Hepatic stellate cell (primary cell): ENCODE data around the gene SPDEF.
A peak's percentile ranks its signal among the peaks of the same experiment; 100 is the strongest.

Experiments
- DNase-seq: peaks from one replicate; pipeline ENCODE4 v3.0.0; 2011; ENCODE audit warnings: low spot score

SPDEF gene

GRCh38 chr6:34563513-34563870 is 7.4 kb upstream of the SPDEF start:
- no peak for DNase-seq

DNA sequence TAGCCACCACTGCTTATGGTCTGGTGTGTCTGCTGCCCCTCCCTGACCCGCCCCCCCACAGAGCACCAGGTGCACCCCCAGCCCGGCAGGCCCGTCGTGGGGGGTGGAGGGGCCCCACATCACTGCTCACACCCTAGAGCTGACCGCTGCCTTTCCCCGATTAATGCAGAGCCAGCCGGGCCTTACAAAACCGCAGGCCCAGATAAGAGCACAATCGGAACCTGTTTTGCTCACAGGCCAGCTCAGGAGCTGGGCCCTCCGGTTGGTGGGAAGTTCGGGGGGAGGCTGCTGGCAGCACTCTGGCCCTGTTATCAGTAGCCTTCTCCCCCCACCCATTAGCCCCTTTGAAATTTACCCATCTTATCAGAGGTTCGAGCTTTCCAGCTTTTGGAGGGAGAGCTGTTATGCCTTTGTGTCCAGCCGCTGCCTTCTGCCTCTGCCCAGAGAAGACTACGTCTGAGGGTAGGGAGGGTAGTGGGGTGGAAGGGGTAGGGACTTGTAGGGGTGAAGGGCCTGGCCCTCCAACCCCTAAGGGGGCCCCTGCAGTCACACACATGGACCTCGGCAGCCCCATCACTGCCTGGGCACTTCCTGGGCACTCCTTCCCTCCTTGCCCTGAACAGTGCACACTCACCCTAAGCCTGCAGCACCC is 6.9 kb upstream of the SPDEF start:
- no peak for DNase-seq

GRCh38 chr6:34562350-34562749 is 6.2 kb upstream of the SPDEF start:
- no peak for DNase-seq

- DNase-seq: no peak
Observed at GRCh38 chr6:34561227-34561530, 5.0 kb upstream of the SPDEF start.

DNA sequence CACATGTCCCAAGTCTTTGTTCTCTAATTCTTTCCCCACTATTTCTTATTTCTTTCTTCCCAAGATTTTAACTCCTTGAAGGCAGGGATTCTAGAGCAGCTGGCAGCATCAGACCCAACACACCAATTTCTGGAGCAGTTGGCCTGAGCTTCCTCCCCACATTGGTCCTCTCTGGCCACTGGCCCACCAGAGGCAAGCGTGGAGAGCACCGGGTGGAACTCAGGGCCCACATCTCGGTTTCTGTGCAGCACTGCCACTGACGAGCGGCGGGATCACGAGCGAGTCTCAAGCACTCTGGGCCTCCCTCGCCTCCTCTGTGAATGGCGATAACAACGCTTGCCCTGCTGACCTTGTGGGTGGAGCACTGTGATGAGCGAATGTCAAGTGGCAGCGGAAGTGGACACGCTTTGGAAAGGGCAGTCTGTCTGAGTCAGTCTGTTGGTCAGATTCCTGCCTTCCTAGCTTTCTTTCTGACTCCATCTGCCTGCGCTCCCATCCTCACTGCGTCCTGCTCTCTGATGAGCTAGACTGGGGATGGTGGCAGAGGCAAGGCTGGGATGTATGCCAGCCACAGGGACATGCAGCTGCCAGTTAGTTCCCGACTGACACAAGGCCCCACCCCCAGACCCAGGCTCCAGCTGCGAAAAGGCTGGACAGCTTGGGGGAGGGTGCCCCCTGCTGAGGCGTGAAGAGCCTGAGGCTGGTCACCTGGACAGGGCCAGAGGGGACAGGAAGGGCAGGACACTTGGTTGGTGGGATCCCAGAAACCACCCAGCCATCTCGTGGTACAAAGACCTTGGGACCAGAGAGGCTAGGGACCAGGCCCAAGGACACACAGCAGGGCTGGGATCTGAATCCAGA is 4.5 kb upstream of the SPDEF start:
- DNase-seq: peak; percentile 53

DNA sequence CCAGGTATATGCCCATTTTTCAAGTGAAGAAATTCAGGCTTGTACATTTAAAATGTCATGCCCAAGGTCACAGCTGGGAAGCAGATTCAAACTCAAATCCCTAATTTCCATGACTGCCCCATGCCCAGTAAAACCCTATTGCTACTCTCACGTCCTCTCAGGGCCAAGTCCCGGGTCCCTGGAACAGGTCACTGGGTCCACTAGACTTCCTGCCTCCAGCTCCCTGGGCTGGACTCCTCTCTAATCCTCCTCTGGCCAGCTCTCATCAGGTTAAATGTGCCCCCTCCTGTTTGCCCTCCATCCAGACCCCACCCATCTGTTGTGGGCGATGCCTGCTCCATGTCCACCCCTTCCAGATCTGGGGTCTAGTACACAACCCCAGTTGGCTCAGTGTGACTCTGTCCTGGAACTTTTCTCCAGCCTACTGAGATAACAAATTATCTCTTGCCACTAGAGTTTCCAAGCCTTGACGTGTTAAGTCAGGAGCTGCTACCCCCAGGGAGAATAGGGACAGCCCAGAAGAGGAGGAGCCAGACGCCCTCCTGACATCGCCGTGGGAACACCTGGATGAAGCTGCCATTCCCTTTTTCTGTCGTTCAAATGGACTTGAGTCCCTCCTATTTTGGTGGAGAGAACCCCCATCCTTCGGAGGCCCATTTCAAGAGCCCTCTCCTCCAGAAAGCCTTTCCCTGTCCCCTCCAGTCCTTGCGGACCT is 3.7 kb upstream of the SPDEF start:
- no peak for DNase-seq

GRCh38 chr6:34558172-34558714 is 2.1 kb upstream of the SPDEF start:
- DNase-seq: no peak

DNA sequence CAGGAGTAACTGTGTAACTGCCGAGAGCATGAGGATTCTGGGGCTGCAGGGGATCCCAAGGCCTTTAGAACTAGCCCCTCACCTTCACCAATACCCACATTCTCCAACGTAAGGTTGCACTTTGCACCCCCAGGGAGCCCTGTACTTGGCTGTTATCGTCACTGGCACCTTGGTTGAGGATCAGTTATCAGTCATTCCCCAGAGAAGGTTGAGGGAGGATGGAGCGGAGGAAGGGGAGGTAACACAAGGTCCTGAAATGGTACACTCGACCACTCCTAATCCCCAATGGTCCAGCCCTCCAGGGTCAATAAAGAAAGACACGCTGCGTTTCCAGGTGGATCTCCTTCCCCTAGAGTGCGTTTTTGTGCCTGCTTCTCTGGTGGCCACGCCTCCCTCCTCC is 1.1 kb upstream of the SPDEF start:
- DNase-seq: no peak

DNA sequence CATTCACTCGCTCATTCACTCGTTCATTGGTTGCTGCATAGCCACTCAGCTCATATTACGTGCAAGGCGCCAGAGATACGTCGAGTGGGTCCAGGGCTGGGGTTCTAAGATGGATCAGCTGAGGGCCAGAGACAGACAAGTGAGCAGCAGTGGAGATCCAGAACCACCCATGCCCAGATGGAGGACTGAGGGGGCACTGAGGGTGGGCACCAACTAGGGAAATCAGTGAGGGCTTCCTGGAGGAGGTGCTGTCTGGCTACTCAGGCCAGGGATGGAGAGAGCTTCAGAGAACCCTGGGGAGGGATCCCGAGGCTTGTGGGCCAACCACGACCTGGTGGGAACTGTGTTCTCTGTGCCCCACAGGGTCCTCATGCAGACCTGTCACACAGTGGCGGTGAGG is 364 bp upstream of the SPDEF start:
- no peak for DNase-seq

DNA sequence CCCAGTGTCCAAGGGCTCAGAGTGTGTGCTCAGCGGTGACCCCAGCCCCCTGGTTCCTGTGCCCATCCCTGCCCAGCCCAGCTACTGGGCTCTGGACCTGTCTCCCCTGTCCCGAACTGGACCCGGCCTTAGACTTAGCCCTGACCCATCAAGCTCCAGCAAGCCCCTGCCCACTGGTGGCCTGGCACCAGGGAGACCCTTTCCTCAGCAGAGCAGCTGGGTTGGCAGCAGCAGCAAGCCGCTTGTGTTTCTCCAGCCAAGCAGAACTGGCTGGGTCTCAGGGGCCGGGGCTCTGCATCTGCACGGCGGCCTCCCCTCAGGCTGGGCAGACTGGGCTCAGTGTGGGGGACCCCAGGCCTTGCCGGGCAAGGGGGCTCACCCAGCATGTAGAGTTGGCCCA is 801 bp downstream of the SPDEF start:
- no peak for DNase-seq

- DNase-seq: no peak
Observed at GRCh38 chr6:34555007-34555322, 1.2 kb downstream of the SPDEF start.

GRCh38 chr6:34554291-34555006 is 1.7 kb downstream of the SPDEF start:
- no peak for DNase-seq

GRCh38 chr6:34553750-34554149 is 2.4 kb downstream of the SPDEF start:
- DNase-seq: no peak

DNA sequence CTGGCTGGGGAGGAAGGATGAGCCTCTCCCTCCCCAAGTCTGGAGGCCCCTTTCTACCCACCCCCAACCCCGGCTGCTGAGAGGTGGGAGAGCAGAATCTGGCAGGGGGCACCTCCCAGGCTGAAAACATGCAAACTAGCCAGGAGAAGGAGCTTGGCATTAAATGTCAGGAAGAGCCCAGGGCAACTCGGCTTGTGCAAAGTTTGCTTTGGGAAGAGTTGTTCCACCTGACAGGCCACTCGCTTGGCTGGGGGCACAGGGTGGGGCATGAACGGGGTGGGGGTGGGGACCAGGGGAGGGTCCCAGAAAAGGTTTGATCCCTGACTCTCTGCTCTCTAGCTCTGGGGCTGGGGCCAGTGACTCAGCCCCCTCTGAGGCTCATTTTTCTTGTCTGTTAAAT is 3.0 kb downstream of the SPDEF start:
- no peak for DNase-seq

- no peak for DNase-seq
Observed at GRCh38 chr6:34552620-34553019, 3.5 kb downstream of the SPDEF start.

DNA sequence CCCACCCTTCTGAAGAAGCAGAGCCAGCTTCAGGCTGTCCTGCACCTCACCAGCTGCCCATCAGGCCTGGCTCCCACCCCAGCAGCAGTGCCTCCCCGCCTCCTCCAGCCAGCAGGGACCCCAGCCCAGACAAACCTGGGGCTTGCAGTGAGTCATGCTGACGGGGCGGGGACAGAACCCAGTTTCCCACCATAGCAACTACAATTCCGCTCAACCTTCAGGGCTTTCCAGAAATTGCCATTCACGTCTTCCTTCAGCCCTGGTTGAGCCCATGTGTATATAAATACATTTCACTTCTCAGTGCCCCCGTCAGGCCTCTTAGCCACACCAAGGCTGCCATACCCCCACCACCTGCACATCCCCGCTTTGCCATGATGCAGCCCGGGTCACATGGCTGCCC is 4.4 kb downstream of the SPDEF start:
- no peak for DNase-seq

DNA sequence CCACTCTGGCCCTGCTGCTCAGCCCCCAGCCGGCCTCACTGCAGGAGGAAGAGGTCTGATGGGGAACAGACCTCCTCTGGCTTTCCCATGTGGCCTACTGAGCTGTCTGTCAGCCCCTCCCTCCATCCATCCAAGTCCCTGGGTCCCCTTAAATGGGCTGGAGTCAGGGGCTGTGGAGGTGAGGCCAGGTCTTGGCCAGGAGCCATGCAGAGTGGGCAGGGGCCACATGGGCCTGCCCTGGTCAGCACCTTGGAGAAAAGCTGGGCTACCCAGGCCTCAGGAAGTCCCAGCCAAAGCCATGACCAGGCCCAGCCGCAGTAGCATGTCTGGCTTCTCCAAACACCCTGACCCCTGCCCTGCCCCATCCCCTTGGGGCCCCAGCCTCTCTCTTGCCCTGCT is 6.3 kb downstream of the SPDEF start:
- no peak for DNase-seq

GRCh38 chr6:34549026-34549803 is 6.9 kb downstream of the SPDEF start:
- DNase-seq: no peak

GRCh38 chr6:34547701-34548644 is 8.2 kb downstream of the SPDEF start:
- DNase-seq: no peak

DNA sequence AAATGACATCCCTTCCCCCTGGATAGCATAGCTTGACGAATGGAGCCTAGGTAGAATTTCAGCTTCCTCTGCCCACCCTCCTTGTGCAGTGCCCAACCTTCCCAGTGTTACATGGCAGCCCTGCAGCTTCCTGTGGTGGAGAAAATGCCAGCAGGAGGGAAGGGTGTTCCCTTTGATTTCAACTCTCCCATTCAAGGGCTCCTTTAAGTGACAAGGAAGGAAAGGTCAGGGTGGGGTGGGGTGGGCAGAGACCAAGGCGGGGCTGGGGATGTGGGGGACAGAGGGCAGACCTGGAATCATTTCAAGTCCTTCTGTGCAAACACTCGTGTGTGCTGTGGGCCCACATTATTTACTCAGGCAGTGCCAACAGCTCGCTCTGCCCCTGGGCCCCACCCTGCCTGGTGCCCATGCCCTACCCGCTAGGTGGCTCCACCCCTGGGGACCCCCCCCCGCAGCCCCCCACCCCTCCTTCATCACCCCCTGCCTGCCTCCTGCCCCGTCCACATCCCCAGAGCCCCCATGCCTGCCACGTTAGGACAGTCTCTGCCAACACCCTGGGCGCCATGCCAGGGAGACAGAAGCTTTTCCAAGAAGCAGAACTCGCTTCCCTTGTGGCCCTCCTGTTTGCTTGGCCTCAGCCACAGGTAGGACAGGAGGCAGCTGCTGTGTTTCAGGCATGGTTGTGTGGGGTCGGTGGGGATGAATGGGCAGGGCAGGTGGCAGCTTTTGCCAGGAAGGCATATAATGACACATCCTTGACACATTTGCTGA is 9.4 kb downstream of the SPDEF start:
- DNase-seq: no peak
